Measurements from ENCODE around the gene ESD.

GRCh38 chr13:46738766-46739165, 58.2 kb downstream of the ESD start:
- TF ChIP-seq CTCF (IDR thresholded peaks at IDR 0.05) (no peak), EP300 (IDR thresholded peaks at IDR 0.05) (no peak), POLR2A (IDR thresholded peaks at IDR 0.05) (no peak)

Measured in tibial nerve (tissue), 4 donors.